Measurements from ENCODE around the gene SMARCA2.
"Not testable (repeated sequence)": the region's sequence is repeated elsewhere in the genome, so short reads cannot be mapped to it uniquely, and the experiment has no call there.

Gene SMARCA2

GRCh38 chr9:2106666-2107065, 91.5 kb downstream of the SMARCA2 start:
- DNase-seq, result no peak

- no peak for DNase-seq
Observed at GRCh38 chr9:2107906-2108451, 92.8 kb downstream of the SMARCA2 start.

- DNase-seq, result no peak
Observed at GRCh38 chr9:2109069-2109650, 94.0 kb downstream of the SMARCA2 start.

- no peak for DNase-seq
Observed at GRCh38 chr9:2110036-2110435, 94.9 kb downstream of the SMARCA2 start.

DNA sequence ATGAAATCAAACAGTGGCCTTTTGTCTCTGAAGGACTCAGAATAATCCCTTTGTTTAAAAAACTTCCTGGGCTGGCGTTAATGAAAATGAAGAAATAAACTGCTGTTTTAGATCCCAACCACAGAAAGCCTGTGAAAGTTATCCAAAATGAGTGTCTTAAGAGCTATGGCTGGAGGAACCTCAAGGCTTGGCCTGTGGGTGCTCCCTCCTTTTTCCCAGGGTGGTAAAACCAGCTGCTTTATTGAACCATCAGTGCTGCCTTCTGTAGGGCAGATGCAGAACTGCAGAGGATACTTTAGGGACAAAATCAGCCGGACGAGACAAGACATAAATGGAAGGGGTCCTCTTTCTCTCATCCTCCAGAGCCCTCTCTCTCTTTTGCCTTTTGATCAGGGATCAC, 100.9 kb downstream of the SMARCA2 start:
- DNase-seq, result no peak

DNA sequence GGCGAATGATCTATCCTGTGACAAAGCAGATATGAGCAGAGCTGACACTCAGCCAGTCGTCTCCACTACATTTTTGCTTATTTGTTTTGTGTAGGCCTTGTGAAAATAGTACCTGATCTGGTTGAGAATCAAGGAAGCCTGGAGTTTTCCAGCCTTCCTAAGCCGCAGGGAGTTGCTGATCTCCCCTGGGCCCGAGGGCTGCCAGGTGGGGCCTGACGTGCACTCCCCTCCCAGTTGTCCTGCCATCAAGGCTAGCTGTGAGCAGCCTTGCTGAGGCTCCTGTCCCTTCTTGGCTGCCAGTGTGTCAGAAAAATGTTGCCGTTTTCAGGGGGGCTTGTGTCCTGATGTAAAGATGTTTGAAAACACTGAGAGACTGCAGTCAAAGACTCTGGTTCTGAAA, 102.4 kb downstream of the SMARCA2 start:
- no peak for DNase-seq

DNA sequence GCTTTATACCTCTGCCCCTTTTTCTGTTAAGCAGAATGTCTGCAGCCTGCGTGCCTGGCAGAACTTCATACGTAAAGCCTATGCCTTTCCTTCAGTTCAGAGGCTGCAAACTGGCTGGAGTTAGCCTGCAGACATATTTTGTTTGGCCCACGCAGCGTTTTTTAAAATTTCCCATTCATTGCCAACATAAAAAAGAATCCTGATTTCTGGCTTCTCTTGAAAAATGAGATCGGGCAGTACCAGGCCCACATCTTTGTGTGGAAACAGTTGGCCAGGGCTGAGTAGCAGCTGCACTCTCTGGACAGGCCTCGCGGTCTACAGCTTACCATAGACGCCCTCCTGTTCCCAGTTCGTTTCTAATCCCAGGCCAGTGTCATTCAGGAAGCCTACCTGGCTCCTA, 104.4 kb downstream of the SMARCA2 start:
- no peak for DNase-seq

GRCh38 chr9:2120926-2121689, 106.0 kb downstream of the SMARCA2 start:
- DNase-seq, result no peak

DNA sequence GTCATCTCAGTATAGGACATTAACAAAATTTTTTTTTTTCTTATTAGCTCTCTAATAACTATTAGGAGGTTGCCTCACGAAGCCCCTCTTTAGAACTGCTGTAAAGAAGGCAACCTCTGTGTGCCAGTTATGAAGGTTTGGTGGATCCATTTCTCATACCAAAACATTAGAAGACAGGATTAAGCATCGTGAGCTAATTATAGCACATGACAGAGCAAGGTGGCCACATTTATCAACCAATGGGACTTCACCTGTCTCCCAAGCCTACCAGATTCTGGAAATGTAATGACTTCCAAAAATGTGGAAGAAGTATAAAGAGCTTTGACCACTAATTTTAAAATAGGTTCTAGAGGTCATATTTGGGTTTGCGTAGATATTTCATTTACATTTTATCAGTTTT, 107.2 kb downstream of the SMARCA2 start:
- DNase-seq, result no peak

DNA sequence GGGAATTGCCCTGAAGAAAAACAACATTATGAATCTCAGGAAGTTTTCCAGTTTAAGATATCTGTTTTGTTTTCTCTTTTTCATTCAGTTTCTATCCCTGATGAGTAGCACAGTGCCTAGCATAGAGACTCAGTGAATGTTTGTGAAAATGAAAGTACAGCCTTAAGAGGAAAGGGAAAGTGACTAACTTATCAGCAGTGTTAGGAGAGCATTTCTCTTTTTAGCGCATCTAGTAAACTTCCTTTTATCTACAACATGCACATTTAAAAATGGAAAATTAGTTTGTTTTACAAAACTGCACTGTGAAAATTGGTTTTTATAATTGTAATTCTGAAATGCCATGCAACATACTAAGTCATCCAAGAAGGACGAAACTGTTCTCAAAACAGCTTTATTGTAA, 110.8 kb downstream of the SMARCA2 start:
- DNase-seq, result no peak

DNA sequence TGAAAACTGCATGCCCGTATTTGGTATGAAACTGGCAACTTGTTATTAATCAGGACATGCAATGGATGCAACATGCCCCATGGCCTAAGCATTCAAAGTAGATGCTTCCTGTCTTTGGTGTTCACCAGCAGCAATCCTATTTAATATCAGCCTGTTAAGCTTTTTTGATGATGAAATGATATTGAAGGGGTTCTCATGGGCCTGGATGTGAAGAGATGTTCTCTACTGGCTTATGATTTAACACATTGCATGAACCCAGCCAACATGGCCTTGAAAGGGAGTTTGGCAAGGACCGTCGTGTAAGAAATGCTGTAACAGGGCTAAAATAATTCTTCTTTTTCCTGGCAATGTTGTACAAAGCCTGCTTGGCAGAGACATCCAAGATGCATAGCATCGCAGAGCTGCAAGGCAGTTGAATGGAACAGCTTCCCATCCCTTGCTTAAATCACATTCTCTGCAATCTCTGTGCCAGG, 111.2 kb downstream of the SMARCA2 start:
- DNase-seq, result no peak

DNA sequence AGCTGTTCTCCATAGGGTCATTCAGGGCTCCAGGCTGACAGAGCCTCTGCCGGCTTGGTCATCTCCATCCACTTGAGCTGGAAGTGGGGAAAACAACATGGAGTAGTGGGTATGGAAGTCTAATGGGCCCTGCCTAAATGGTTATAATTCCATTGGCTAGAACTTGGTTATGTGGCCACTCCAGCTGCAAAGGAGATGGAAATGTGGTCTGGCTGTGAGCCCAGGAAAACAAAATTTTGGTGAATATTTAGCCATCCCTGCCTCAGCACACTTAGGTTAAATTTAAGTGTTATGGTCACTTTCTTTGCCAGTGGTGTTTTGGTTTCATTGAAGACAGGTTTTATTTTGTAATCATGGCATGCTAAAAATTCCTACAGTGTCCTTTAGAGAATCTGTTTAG, 112.3 kb downstream of the SMARCA2 start:
- DNase-seq, result no peak

GRCh38 chr9:2128141-2128540, 113.0 kb downstream of the SMARCA2 start:
- DNase-seq, result no peak

- no peak for DNase-seq
Observed at GRCh38 chr9:2128618-2129017, 113.5 kb downstream of the SMARCA2 start.

DNA sequence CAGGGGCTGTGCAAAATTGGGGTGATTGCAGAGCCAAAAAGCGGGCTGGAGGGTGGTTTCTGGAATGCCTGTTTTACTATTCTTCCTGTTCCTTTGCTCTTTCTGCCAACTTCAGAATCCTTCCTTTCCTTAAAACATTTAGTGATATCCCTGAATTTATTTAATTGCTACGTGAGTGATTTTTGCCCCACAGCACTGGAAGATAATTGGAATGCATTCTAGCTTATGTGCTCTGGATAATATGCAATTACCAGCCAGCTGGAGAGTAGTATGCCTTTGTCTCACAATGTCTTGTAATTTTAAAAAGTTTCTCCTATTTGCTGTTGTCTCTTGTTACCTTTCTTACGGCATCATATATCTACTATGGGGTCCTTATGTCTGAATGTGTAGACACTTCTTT, 115.8 kb downstream of the SMARCA2 start:
- no peak for DNase-seq

DNA sequence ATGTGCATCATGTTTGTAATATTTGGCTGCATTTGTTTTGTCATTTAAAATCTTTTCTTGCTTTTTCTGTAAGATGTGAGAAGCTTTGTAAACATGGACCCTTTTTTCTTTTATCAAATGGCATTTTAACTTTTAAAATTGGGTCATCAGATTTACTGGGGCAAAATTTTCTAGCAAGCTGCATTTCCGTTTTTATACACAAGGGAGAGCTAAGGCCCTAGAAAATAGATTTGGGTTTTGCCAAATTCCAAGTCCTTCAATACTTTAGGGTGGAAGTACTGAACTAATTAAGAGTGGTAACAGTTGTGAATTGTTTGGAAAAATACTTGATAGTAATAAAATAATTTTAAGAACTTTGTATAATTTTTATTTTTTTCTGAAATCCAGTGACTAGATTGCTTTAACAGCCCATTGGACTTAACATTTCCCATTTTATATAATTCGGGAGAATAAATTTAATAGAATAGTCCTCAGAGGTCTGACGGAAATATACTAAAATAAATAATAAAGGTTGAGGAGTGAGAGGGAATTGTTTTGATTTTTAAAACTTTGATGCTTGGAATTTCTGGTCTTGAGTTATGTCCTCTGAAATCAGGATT, 117.4 kb downstream of the SMARCA2 start:
- no peak for DNase-seq

- no peak for DNase-seq
Observed at GRCh38 chr9:2134391-2134790, 119.2 kb downstream of the SMARCA2 start.

GRCh38 chr9:2138646-2139045, 123.5 kb downstream of the SMARCA2 start:
- DNase-seq, result no peak

GRCh38 chr9:2140600-2141223, 125.6 kb downstream of the SMARCA2 start:
- no peak for DNase-seq

- DNase-seq, result no peak
Observed at GRCh38 chr9:2142212-2142611, 127.1 kb downstream of the SMARCA2 start.

- DNase-seq, result no peak
Observed at GRCh38 chr9:2144619-2145018, 129.5 kb downstream of the SMARCA2 start.

- no peak for DNase-seq
Observed at GRCh38 chr9:2145746-2146145, 130.6 kb downstream of the SMARCA2 start.

DNA sequence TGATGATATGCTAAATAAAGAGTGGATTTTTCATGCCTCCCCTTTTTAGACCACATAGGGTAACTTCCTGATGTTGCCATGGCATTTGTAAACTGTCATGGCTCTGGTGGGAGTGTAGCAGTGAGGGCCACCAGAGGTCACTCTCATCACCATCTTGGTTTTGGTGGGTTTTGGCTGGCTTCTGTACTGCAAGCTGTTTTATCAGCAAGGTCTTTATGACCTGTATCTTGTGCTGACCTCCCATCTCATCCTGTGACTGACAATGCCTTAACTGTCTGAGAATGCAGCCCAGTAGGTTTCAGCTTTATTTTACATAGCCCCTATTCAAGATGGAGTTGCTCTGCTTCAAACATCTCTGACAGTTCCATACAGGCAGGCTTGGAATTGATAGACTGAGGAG, 131.6 kb downstream of the SMARCA2 start:
- not testable (repeated sequence) for DNase-seq

- DNase-seq, result no peak
Observed at GRCh38 chr9:2150338-2150737, 135.2 kb downstream of the SMARCA2 start.
